ENCODE results near the gene NAV2.

The NAV2 gene

DNA sequence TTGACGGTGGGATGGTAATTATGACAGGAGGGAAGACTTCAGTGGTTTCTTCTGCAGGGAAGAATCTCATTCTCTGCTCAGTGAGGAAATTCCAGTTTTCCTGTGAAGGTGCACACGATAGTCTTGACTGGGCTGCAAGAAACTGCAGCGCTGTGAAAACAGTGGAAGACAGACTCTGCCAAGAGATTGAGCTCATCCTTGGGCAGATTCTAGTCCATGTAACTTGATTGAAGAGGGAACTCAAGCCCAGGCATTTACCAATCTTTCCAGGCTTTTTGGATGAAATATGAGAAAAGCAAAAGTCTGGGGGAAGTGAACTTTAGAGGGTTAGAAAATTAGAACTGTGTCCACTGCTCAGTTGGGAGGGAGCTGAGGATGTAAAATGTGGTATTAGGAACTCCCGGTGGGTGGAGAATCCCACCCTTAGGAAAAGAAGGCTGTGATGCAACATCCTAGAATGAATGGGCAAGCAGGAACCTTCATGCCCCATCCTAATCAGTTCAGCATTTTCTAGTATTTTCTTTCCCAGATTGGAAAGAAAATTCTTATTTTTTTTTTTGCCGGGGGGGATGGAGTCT lies 235.0 kb downstream of the NAV2 start:
- DNase-seq (ENCODE audit: low read depth): no peak
- TF ChIP-seq, protein P1, sequence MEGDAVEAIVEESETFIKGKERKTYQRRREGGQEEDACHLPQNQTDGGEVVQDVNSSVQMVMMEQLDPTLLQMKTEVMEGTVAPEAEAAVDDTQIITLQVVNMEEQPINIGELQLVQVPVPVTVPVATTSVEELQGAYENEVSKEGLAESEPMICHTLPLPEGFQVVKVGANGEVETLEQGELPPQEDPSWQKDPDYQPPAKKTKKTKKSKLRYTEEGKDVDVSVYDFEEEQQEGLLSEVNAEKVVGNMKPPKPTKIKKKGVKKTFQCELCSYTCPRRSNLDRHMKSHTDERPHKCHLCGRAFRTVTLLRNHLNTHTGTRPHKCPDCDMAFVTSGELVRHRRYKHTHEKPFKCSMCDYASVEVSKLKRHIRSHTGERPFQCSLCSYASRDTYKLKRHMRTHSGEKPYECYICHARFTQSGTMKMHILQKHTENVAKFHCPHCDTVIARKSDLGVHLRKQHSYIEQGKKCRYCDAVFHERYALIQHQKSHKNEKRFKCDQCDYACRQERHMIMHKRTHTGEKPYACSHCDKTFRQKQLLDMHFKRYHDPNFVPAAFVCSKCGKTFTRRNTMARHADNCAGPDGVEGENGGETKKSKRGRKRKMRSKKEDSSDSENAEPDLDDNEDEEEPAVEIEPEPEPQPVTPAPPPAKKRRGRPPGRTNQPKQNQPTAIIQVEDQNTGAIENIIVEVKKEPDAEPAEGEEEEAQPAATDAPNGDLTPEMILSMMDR (IDR thresholded peaks at IDR 0.05; ENCODE audit: control insufficient read depth, extremely low read depth, insufficient read depth): no peak
- H3K4me3 ChIP-seq (ENCODE audit: low read depth, low read length): no peak overlapping the region

DNA sequence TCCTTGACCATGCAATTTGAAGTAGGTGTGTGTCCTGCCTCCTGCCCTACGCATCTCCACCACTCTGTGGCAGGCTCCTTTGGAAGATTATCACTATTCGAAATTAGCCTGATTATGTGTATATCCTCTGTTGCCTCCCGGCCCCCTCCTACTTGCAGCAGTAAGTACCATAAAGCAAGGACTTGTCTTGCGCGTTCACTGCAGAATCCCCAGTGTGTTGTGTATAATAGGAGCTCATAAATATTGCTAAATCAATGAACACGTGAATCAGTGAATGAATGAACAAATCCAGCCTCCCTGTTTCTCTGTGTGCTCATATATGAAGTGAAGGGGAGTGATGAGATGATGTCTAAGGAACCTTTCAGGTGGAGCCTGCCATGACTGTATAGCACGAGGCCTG lies 237.0 kb downstream of the NAV2 start:
- H3K4me3 ChIP-seq (ENCODE audit: low read depth, low read length): no peak overlapping the region
- TF ChIP-seq, protein P1 (IDR thresholded peaks at IDR 0.05; ENCODE audit: control insufficient read depth, extremely low read depth, insufficient read depth): no peak
- no peak for DNase-seq (ENCODE audit: low read depth)

DNA sequence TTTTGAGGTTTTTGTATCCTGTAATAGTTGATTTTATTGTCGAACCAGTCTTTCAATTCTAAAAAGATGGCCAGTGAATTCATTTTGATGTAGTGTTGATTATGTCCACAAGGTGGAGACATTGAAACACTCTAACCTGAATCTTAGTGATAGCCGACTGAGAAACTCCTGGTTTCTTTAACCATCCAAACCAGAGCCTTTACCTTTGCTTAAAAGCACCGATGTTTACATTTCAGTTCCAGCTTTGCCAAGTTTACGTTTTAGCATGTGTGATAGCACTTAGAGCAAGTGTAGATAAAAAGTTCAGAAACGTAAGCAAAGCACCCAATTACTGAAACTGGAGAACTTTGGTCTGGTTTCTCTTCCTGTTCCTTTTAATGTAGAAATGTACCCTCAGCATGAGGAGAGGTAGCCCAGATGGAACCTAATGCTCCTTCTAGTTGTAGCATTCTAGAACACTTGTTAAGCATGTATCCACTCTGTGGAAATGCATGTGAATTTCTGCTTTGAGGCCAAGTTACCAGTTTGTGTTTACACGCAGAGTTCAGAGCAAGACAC lies 239.0 kb downstream of the NAV2 start:
- TF ChIP-seq, protein P1 (IDR thresholded peaks at IDR 0.05; ENCODE audit: control insufficient read depth, extremely low read depth, insufficient read depth): peak; percentile 44; the same call in 1 of the 2 replicates
- DNase-seq (ENCODE audit: low read depth): peak; percentile 38
- no peak overlapping the region for H3K4me3 ChIP-seq (ENCODE audit: low read depth, low read length)

DNA sequence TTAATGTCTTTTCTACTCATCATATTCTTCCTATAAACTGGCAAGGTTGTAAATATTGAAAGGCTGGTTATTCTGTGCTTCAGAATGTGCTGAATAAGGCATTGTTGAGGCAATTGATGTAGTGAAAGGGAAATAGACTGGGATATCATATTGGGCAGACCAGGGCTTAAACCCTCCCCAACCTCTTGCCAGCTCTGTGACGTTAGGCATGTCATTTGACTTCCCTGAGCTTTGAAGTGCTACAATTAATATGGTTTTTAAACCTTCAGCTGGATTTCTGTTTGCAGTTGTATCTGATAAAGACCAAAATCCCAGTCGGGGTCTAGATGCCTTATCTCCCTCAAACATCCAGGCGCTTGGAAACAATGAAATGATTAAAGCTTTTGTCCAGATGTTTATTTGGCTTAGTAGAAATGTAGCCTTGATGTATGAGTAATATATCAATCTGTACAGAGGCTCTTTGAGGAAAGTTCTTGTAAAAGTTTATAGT lies 239.5 kb downstream of the NAV2 start:
- DNase-seq (ENCODE audit: low read depth): no peak
- TF ChIP-seq, protein P1 (IDR thresholded peaks at IDR 0.05; ENCODE audit: control insufficient read depth, extremely low read depth, insufficient read depth): no peak
- no peak overlapping the region for H3K4me3 ChIP-seq (ENCODE audit: low read depth, low read length)

DNA sequence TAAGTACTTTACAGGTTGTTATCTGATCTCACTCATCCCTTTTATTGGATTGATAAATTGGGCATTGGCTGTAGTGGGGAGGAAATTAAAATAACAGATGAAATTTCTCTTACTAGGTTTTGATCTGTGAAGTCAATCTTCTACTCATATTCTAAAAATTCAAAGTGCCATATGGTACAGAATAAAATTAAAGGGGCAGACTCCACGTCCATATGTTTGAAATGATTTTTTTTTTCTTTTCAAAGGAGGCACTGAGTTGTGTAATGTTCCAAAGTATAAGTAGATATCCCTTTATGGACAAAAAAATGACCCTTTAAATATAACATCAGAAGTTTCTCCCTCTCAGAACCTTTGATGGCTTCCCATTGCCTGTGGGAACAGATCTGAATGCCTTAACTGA lies 240.3 kb downstream of the NAV2 start:
- DNase-seq (ENCODE audit: low read depth): no peak
- TF ChIP-seq, protein P1 (IDR thresholded peaks at IDR 0.05; ENCODE audit: control insufficient read depth, extremely low read depth, insufficient read depth): no peak
- no peak overlapping the region for H3K4me3 ChIP-seq (ENCODE audit: low read depth, low read length)

DNA sequence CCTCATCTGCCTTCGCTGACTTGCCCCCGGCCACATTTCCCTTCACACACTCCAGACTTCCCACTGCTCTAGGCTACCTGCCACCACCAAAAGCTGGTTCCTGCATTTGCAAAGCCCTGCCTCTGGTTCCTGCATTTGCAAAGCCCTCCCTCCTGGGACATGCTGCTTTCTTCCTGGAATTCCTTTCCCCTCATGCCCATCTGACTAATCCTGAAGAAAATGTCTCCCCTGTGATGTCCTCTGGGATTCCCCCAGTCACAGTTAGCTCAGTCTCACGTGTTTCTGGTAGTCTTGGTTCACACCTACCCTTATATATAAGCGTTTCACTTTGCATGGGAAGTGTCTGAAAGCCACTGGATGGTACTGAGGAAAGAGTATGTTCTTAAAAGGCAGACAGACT lies 240.7 kb downstream of the NAV2 start:
- TF ChIP-seq, protein P1 (IDR thresholded peaks at IDR 0.05; ENCODE audit: control insufficient read depth, extremely low read depth, insufficient read depth): no peak
- no peak for DNase-seq (ENCODE audit: low read depth)
- no peak overlapping the region for H3K4me3 ChIP-seq (ENCODE audit: low read depth, low read length)

DNA sequence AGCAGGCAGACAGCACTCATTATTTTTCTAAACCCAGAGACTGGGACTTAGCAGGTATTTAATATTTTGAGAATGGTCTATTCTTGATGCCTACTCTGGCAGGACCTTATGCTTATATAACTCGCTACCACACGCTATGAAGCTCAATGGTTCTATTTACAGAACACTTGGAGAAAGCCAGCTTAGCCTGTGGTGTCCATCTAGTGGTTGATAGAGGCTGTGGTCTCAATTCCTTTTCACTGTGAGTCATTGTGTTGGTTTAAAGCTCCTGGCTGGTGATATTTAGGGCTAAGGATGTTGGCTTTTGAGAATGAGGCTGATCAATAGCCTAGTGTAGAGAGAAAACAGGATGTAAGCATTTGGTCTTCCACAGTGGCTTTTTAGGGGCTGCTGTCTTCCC lies 241.3 kb downstream of the NAV2 start:
- no peak for DNase-seq (ENCODE audit: low read depth)
- no peak overlapping the region for H3K4me3 ChIP-seq (ENCODE audit: low read depth, low read length)
- TF ChIP-seq, protein P1 (IDR thresholded peaks at IDR 0.05; ENCODE audit: control insufficient read depth, extremely low read depth, insufficient read depth): peak; percentile 38
